Mammary epithelial cell (primary cell): Measurements from ENCODE around the gene EEF1AKMT1.

Experiments used
- EZH2 ChIP-seq: IDR thresholded peaks from 2 replicates; pipeline ENCODE4 v1.6.1; 2012; ENCODE audit warnings: low read length, inconsistent platforms, borderline replicate concordance
- TF ChIP-seq, protein P1 (sequence below), 2 donors: IDR thresholded peaks in 1 of 2; conservative IDR thresholded peaks in 1 of 2; 2 replicates each; pipeline ENCODE4 v1.5.1; 2011 to 2012; ENCODE audit warnings: inconsistent platforms in 2 of 2, low read length in 2 of 2, mild to moderate bottlenecking in 2 of 2, control low read depth in 1 of 2, low read depth in 1 of 2; ENCODE audit not compliant: insufficient read depth in 1 of 2; ENCODE audit errors: extremely low read depth in 1 of 2

DNA sequence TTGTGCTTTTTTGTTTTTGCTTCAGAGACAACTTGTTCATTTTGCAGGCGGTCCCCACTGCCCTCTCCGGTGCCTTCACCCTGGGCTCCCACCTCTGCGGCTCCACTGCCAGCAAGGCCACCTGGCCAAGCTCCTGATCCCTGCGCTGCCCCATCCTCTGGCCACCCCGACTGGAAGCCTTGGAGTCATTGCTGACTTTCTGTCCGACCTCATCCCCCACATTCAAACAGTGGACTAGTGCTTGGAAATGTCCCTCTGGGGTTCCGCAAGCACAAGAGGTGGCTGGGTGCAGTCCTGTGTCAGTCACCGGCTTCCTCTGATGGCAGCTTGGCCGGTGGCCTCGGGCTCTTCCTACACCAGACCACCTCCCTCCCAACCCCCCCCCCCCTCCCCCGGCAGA lies 53.3 kb downstream of the EEF1AKMT1 start:
- TF ChIP-seq, protein P1, sequence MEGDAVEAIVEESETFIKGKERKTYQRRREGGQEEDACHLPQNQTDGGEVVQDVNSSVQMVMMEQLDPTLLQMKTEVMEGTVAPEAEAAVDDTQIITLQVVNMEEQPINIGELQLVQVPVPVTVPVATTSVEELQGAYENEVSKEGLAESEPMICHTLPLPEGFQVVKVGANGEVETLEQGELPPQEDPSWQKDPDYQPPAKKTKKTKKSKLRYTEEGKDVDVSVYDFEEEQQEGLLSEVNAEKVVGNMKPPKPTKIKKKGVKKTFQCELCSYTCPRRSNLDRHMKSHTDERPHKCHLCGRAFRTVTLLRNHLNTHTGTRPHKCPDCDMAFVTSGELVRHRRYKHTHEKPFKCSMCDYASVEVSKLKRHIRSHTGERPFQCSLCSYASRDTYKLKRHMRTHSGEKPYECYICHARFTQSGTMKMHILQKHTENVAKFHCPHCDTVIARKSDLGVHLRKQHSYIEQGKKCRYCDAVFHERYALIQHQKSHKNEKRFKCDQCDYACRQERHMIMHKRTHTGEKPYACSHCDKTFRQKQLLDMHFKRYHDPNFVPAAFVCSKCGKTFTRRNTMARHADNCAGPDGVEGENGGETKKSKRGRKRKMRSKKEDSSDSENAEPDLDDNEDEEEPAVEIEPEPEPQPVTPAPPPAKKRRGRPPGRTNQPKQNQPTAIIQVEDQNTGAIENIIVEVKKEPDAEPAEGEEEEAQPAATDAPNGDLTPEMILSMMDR (conservative IDR thresholded peaks at IDR 0.05 in 1 of 2, IDR thresholded peaks at IDR 0.05 in 1 of 2; ENCODE audit: extremely low read depth in 1 of 2, insufficient read depth in 1 of 2, low read depth in 1 of 2, low read length in 2 of 2) = no peak
- no peak for TF ChIP-seq EZH2
